DOHH2 (cell line): ENCODE measurements around the gene NFKBIZ.

Source experiments
- CTCF ChIP-seq: fragments of 200-600 bp; sonication (generic); IDR thresholded peaks from one replicate; pipeline ENCODE4 v1.5.1; 2014; ENCODE audit warnings: antibody characterized with exemption, mild to moderate bottlenecking, low read depth, low read length; ENCODE audit not compliant: poor library complexity, severe bottlenecking
- EZH2phosphoT487 ChIP-seq: fragments of 200-600 bp; sonication (generic); IDR thresholded peaks from 2 replicates; pipeline ENCODE4 v1.6.1; 2017; ENCODE audit warnings: borderline replicate concordance, mild to moderate bottlenecking, antibody characterized with exemption, low read length, moderate library complexity, mixed read lengths

DNA sequence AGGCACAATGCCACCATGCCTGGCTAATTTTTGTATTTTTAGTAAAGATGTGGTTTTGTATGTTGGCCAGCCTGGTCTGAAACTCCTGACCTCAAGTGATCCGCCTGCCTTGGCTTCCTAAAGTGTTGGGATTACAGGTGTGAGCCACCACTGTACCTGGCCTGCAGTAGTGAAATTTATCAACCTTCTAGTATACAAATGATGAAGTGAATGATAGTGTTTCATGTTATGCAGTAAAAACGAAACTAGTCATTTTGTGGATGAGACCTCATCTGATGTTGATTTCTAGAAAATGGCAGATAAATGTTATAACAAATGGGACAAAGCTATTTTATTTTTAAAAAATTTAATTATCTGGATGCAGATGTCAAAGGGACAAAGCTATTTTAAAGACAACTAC lies 37.4 kb upstream of the NFKBIZ start:
- TF ChIP-seq CTCF: no peak
- TF ChIP-seq EZH2phosphoT487: no peak
